Spleen (tissue), 11 donors: Measurements from ENCODE around the gene SPRN. TPM values are rescaled to one million over a fixed set of nuclear protein-coding genes. Genes with fewer than 3 reads are reported as not detected.
A peak's percentile ranks its signal among the peaks of the same experiment; 100 is the strongest.

Experiments
- DNase-seq: peaks from one replicate; pipeline ENCODE4 v3.0.0-alpha.2; 2020
- H3K27ac ChIP-seq, 8 donors: fragments of 200-600 bp; sonication (generic) in 7 of 8; 1 replicate in 4 of 8; 2 replicates in 4 of 8; pipeline versions ENCODE4 v1.5.0 to v1.8.0; 2016 to 2021; ENCODE audit warnings: inconsistent platforms in 4 of 8, mild to moderate bottlenecking in 4 of 8, moderate library complexity in 1 of 8
- H3K27me3 ChIP-seq, 7 donors: fragments of 200-600 bp; sonication (generic) in 6 of 7; replicated peaks in 1 of 7; 1 replicate in 4 of 7; 2 replicates in 3 of 7; pipeline versions ENCODE4 v1.5.0 to v1.8.0; 2016 to 2021; ENCODE audit warnings: inconsistent platforms in 3 of 7, mild to moderate bottlenecking in 1 of 7
- H3K36me3 ChIP-seq, 6 donors: fragments of 200-600 bp; sonication (generic) in 5 of 6; 1 replicate in 4 of 6; 2 replicates in 2 of 6; pipeline versions ENCODE4 v1.5.0 to v1.8.0; 2016 to 2021; ENCODE audit warnings: inconsistent platforms in 2 of 6
- H3K4me1 ChIP-seq, 6 donors: fragments of 200-600 bp; sonication (generic) in 5 of 6; 1 replicate in 3 of 6; 2 replicates in 3 of 6; pipeline versions ENCODE4 v1.5.0 to v1.8.0; 2016 to 2021; ENCODE audit warnings: inconsistent platforms in 3 of 6
- H3K4me3 ChIP-seq, 8 donors: fragments of 200-600 bp; sonication (generic) in 7 of 8; 1 replicate in 4 of 8; 2 replicates in 4 of 8; pipeline versions ENCODE4 v1.5.0 to v1.8.0; 2016 to 2021; ENCODE audit warnings: inconsistent platforms in 4 of 8, mild to moderate bottlenecking in 4 of 8, moderate library complexity in 2 of 8
- H3K9me3 ChIP-seq, 8 donors: fragments of 200-600 bp; sonication (generic) in 7 of 8; 1 replicate in 4 of 8; 2 replicates in 4 of 8; pipeline versions ENCODE4 v1.5.0 to v1.8.0; 2016 to 2021; ENCODE audit warnings: inconsistent platforms in 4 of 8
- CTCF ChIP-seq, 11 experiments: fragments of 200-600 bp in 7 of 11; fragments of 450-650 bp in 4 of 11; sonication (generic) in 4 of 11; IDR thresholded peaks in 8 of 11; conservative IDR thresholded peaks in 3 of 11; 1 replicate in 7 of 11; 2 replicates in 4 of 11; pipeline versions ENCODE4 v1.4.0 to v1.8.0; 2016 to 2021; ENCODE audit warnings: antibody characterized with exemption in 11 of 11, inconsistent platforms in 4 of 11, mild to moderate bottlenecking in 1 of 11
- POLR2A ChIP-seq, 3 donors: fragments of 450-650 bp; IDR thresholded peaks; one replicate each; pipeline ENCODE4 v1.5.1; 2017; ENCODE audit warnings: antibody characterized with exemption in 3 of 3, mild to moderate bottlenecking in 1 of 3
- POLR2AphosphoS5 ChIP-seq, 3 donors: sonication (generic); formaldehyde crosslinking; IDR thresholded peaks; one replicate each; pipeline ENCODE4 v1.5.1; 2017; ENCODE audit warnings: antibody characterized with exemption in 3 of 3
- WGBS, 5 donors: extraction: QIAGEN DNeasy Blood & Tissue Kit in 3 of 5; methylation state at CpG; one replicate each; pipeline versions ENCODE4 v1.1.5 to v1.1.7; 2013 to 2018; 5-methylcytosine and 5-hydroxymethylcytosine counted together
- intact Hi-C: fragments of 100-400 bp; cut with DNase I; formaldehyde crosslinking; loops from one replicate; pipeline ENCODE4 v1.15.0; 2023; ENCODE audit warnings: low total_unique reads
- polyA plus RNA-seq, 3 donors: library from polyadenylated mRNA; stranded (reverse); fragments of 200-250 nt; gene quantifications; one replicate each; pipeline ENCODE4 v1.2.1, GENCODE V29; 2013
- total RNA-seq, 7 donors: library from RNA; depleted of rRNA in 3 of 7; stranded (reverse); fragments of >200 nt in 3 of 7; fragmentation: NEBNext Ultra II Directional in 4 of 7; extraction: Animal tissue kit (Norgen Biotek cat#: 25700) in 4 of 7; gene quantifications; one replicate each; pipeline versions ENCODE4 v1.1.0 to v1.2.1, GENCODE V29; 2016 to 2021
- donor health status: healthy with polysubstance abuse.
- donor health status: DM: no; HTN: no; CAD: no; lungs with moderate emphysema.
- donor health status: DM: no; HTN: no; CAD: no.
- donor health status: Bipolar disorder and iron deficiency.
- donor health status: healthy.
- donor health status: DM: no; HTN: no; CAD: no.
- donor health status: DM: yes; HTN: yes; CAD: no.

The SPRN gene
- total and polyA plus RNA-seq, 10 donors, result 0.14 to 0.58 (median 0.21) TPM; not detected in 4

GRCh38 chr10:133461027-133461426 lies 36.6 kb upstream of the SPRN start:
- intact Hi-C loops, result no loop called here
- Histone ChIP-seq H3K27ac (no peak overlapping the region), H3K4me1 (no peaks in the 10 kb centered on the region), H3K36me3 (no peaks in the 10 kb centered on the region), H3K9me3 (no peaks in the 10 kb centered on the region), H3K27me3 (peaks cover 0 to 6% (median 0%) of the 10 kb centered on the region in 7 donors), H3K4me3 (no peak overlapping the region)
- 83 to 97% (median 93%) methylated on average over 6 to 7 of the region's 7 CpGs for WGBS, 5 donors
- DNase-seq, result no peak
- TF ChIP-seq POLR2A (IDR thresholded peaks at IDR 0.05) (no peak), POLR2AphosphoS5 (IDR thresholded peaks at IDR 0.05) (no peak), CTCF (IDR thresholded peaks at IDR 0.05 in 8 of 11, conservative IDR thresholded peaks at IDR 0.05 in 3 of 11) (no peak)

GRCh38 chr10:133460208-133460769 lies 35.9 kb upstream of the SPRN start:
- Histone ChIP-seq H3K27ac (no peak overlapping the region), H3K4me3 (no peak overlapping the region), H3K4me1 (no peaks in the 10 kb centered on the region), H3K9me3 (no peaks in the 10 kb centered on the region), H3K27me3 (peaks cover 0 to 4% (median 0%) of the 10 kb centered on the region in 7 donors), H3K36me3 (no peaks in the 10 kb centered on the region)
- 90 to 96% (median 92%) methylated on average over 14 of the region's 14 CpGs for WGBS, 5 donors
- no peak for TF ChIP-seq POLR2A (IDR thresholded peaks at IDR 0.05)
- no peak for TF ChIP-seq CTCF (IDR thresholded peaks at IDR 0.05 in 8 of 11, conservative IDR thresholded peaks at IDR 0.05 in 3 of 11)
- TF ChIP-seq POLR2AphosphoS5 (IDR thresholded peaks at IDR 0.05), result no peak
- DNase-seq, result no peak
- intact Hi-C loops, result no loop called here

- peak; percentile 65 for DNase-seq
- no peak for TF ChIP-seq CTCF (IDR thresholded peaks at IDR 0.05 in 8 of 11, conservative IDR thresholded peaks at IDR 0.05 in 3 of 11)
- TF ChIP-seq POLR2A (IDR thresholded peaks at IDR 0.05), result no peak
- no peak for TF ChIP-seq POLR2AphosphoS5 (IDR thresholded peaks at IDR 0.05)
- Histone ChIP-seq H3K4me1 (no peaks in the 10 kb centered on the region), H3K36me3 (no peaks in the 10 kb centered on the region), H3K27me3 (no peaks in the 10 kb centered on the region), H3K4me3 (no peak overlapping the region), H3K9me3 (no peaks in the 10 kb centered on the region), H3K27ac (no peak overlapping the region)
- WGBS, 5 donors, result 56 to 83% (median 63%) methylated on average over 24 to 81 of the region's 81 CpGs
- intact Hi-C loops, result no loop called here
Measured at GRCh38 chr10:133459454-133460207, 35.2 kb upstream of the SPRN start.

- Histone ChIP-seq H3K27ac (no peak overlapping the region), H3K4me1 (no peaks in the 10 kb centered on the region), H3K4me3 (no peak overlapping the region), H3K9me3 (no peaks in the 10 kb centered on the region), H3K27me3 (no peaks in the 10 kb centered on the region), H3K36me3 (no peaks in the 10 kb centered on the region)
- peak; percentile 57 for DNase-seq
- TF ChIP-seq POLR2AphosphoS5 (IDR thresholded peaks at IDR 0.05) (no peak), POLR2A (IDR thresholded peaks at IDR 0.05) (no peak), CTCF (IDR thresholded peaks at IDR 0.05 in 8 of 11, conservative IDR thresholded peaks at IDR 0.05 in 3 of 11) (no peak)
- 78 to 82% (median 80%) methylated on average over 19 to 21 of the region's 21 CpGs for WGBS, 5 donors
- intact Hi-C loops, result no loop called here
Measured at GRCh38 chr10:133458710-133459453, 34.5 kb upstream of the SPRN start.
